Fibroblast of lung (primary cell): ENCODE data around the gene UNC13B. TPM values are rescaled to one million over a fixed set of nuclear protein-coding genes. Genes with fewer than 3 reads are reported as not detected.

ENCODE experiments used
- DNase-seq, 2 donors: peaks; one replicate each; pipeline versions ENCODE4 v3.0.0 to v3.0.0-alpha.2; 2010; ENCODE audit warnings: low read depth in 2 of 2
- H2AFZ ChIP-seq: 2 replicates; pipeline ENCODE4 v1.5.1; 2012; ENCODE audit warnings: low read length, control low read depth, inconsistent platforms
- H3K27ac ChIP-seq: 2 replicates; pipeline ENCODE4 v1.5.1; 2011; ENCODE audit warnings: low read length, control low read depth; ENCODE audit not compliant: insufficient read depth
- H3K27me3 ChIP-seq: 2 replicates; pipeline ENCODE4 v1.5.1; 2011; ENCODE audit warnings: mild to moderate bottlenecking, low read length; ENCODE audit not compliant: control insufficient read depth, insufficient read depth
- H3K36me3 ChIP-seq: 2 replicates; pipeline ENCODE4 v1.5.1; 2011; ENCODE audit warnings: low read length; ENCODE audit not compliant: control insufficient read depth, insufficient read depth
- H3K4me1 ChIP-seq: 2 replicates; pipeline ENCODE4 v1.5.1; 2011; ENCODE audit warnings: low read length; ENCODE audit not compliant: control insufficient read depth, insufficient read depth; ENCODE audit errors: extremely low read depth
- H3K4me2 ChIP-seq: 2 replicates; pipeline ENCODE4 v1.5.1; 2011; ENCODE audit warnings: low read length, control low read depth; ENCODE audit not compliant: insufficient read depth; ENCODE audit errors: extremely low read depth
- H3K4me3 ChIP-seq, 4 experiments: fragments of 200-600 bp in 1 of 4; sonication (generic) in 1 of 4; replicated peaks in 1 of 4; 2 replicates each; pipeline ENCODE4 v1.5.1; 2011 to 2016; ENCODE audit warnings: low read length in 4 of 4, low read depth in 3 of 4, mild to moderate bottlenecking in 3 of 4, control low read depth in 2 of 4, inconsistent platforms in 1 of 4, mixed read lengths in 1 of 4; ENCODE audit not compliant: insufficient read depth in 1 of 4; ENCODE audit errors: control extremely low read depth in 1 of 4
- H3K79me2 ChIP-seq: 2 replicates; pipeline ENCODE4 v1.5.1; 2012; ENCODE audit warnings: mild to moderate bottlenecking, low read length, inconsistent platforms; ENCODE audit not compliant: control insufficient read depth, insufficient read depth
- H3K9ac ChIP-seq: 2 replicates; pipeline ENCODE4 v1.5.1; 2011; ENCODE audit warnings: mild to moderate bottlenecking, low read length, control low read depth; ENCODE audit not compliant: insufficient read depth
- H3K9me3 ChIP-seq: 2 replicates; pipeline ENCODE4 v1.5.1; 2012; ENCODE audit warnings: low read depth, low read length; ENCODE audit not compliant: control insufficient read depth, insufficient read depth
- H4K20me1 ChIP-seq: 2 replicates; pipeline ENCODE4 v1.5.1; 2011; ENCODE audit warnings: low read length; ENCODE audit not compliant: control insufficient read depth, insufficient read depth; ENCODE audit errors: extremely low read depth
- CTCF ChIP-seq, 2 donors: IDR thresholded peaks in 1 of 2; conservative IDR thresholded peaks in 1 of 2; 1 replicate in 1 of 2; 2 replicates in 1 of 2; pipeline ENCODE4 v1.5.1; 2011 to 2012; ENCODE audit warnings: low read length in 2 of 2, control low read depth in 1 of 2, inconsistent platforms in 1 of 2, low read depth in 1 of 2, mild to moderate bottlenecking in 1 of 2
- EZH2 ChIP-seq: IDR thresholded peaks from 2 replicates; pipeline ENCODE4 v1.5.1; 2012; ENCODE audit warnings: low read length, control low read depth, mild to moderate bottlenecking; ENCODE audit errors: missing control alignments
- polyA plus RNA-seq, 2 donors: library from polyadenylated mRNA; depleted of rRNA in 1 of 2; stranded (reverse) in 1 of 2; unstranded in 1 of 2; fragments of >200 nt; gene quantifications; 2 replicates each; pipeline ENCODE4 v1.2.1, GENCODE V29; 2011 to 2012; ENCODE audit warnings: missing spikeins in 1 of 2
- total RNA-seq: library from RNA; depleted of rRNA; stranded (reverse); fragments of >200 nt; gene quantifications from 2 replicates; pipeline ENCODE4 v1.2.1, GENCODE V29; 2014

Gene UNC13B
- total and polyA plus RNA-seq, 2 donors (not counting 1 experiment from before 2014, with no cell fraction given): 9.7 to 38.3 TPM

- Histone ChIP-seq H3K36me3 (no peaks in the 10 kb centered on the region), H3K27me3 (no peaks in the 10 kb centered on the region), H4K20me1 (no peaks in the 10 kb centered on the region), H3K9ac (no peak overlapping the region), H3K27ac (no peak overlapping the region), H3K4me1 (no peaks in the 10 kb centered on the region), H3K79me2 (no peaks in the 10 kb centered on the region), H3K9me3 (no peaks in the 10 kb centered on the region), H3K4me3 (no peak overlapping the region), H3K4me2 (no peak overlapping the region), H2AFZ (no peak overlapping the region)
- peak in 1 of 2 donors; percentile 3 for DNase-seq
- no peak for TF ChIP-seq EZH2
- TF ChIP-seq CTCF (conservative IDR thresholded peaks at IDR 0.05 in 1 of 2, IDR thresholded peaks at IDR 0.05 in 1 of 2; ENCODE audit: low read depth in 1 of 2, low read length in 2 of 2): no peak
These were observed 41.7 kb downstream of the UNC13B start for GRCh38 chr9:35203528-35203927.

DNA sequence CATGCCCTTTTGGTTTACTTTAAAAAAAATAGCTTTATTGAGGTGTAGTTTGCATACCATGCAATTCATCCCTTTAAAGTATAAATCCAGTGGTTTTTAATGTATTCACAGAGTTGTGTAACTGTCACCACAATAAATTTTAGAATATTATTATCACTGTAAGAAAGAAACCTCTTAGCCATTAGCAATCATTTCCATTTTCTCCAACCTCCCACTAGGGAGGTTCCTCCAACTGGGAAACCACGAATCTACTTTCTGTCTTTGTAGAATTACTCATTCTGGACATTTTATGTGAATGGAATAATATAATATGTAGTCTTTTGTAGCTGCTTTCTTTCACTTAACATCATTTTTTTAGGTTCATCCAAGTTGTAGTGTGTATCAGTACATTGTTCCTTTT, 43.5 kb downstream of the UNC13B start:
- Histone ChIP-seq H3K4me3 (no peak overlapping the region), H3K9ac (no peak overlapping the region), H3K4me1 (no peaks in the 10 kb centered on the region), H3K36me3 (no peaks in the 10 kb centered on the region), H3K79me2 (no peaks in the 10 kb centered on the region), H4K20me1 (no peaks in the 10 kb centered on the region), H2AFZ (no peak overlapping the region), H3K9me3 (no peaks in the 10 kb centered on the region), H3K27ac (no peak overlapping the region), H3K4me2 (no peak overlapping the region), H3K27me3 (no peaks in the 10 kb centered on the region)
- TF ChIP-seq CTCF (conservative IDR thresholded peaks at IDR 0.05 in 1 of 2, IDR thresholded peaks at IDR 0.05 in 1 of 2; ENCODE audit: low read depth in 1 of 2, low read length in 2 of 2) (no peak), EZH2 (no peak)
- DNase-seq: no peak

GRCh38 chr9:35211854-35212253, 50.0 kb downstream of the UNC13B start:
- no peaks in the 10 kb centered on the region for H3K79me2 ChIP-seq
- H3K9ac ChIP-seq: no peak overlapping the region
- H2AFZ ChIP-seq: no peak overlapping the region
- no peak for DNase-seq
- H4K20me1 ChIP-seq: no peaks in the 10 kb centered on the region
- TF ChIP-seq EZH2 (no peak), CTCF (conservative IDR thresholded peaks at IDR 0.05 in 1 of 2, IDR thresholded peaks at IDR 0.05 in 1 of 2; ENCODE audit: low read depth in 1 of 2, low read length in 2 of 2) (no peak)
- no peak overlapping the region for H3K4me3 ChIP-seq
- H3K9me3 ChIP-seq: no peaks in the 10 kb centered on the region
- no peak overlapping the region for H3K4me2 ChIP-seq
- H3K27me3 ChIP-seq: no peaks in the 10 kb centered on the region
- no peak overlapping the region for H3K27ac ChIP-seq
- no peaks in the 10 kb centered on the region for H3K4me1 ChIP-seq
- no peaks in the 10 kb centered on the region for H3K36me3 ChIP-seq
